Tibial nerve (tissue), 3 donors: Measurements from ENCODE around the gene EGFR.

ENCODE experiments used
- CTCF ChIP-seq, 5 experiments: fragments of 200-600 bp in 3 of 5; fragments of 450-650 bp in 2 of 5; sonication (generic) in 3 of 5; IDR thresholded peaks; one replicate each; pipeline ENCODE4 v1.5.1; 2016 to 2019; ENCODE audit warnings: antibody characterized with exemption in 5 of 5, mild to moderate bottlenecking in 3 of 5, moderate library complexity in 2 of 5
- POLR2A ChIP-seq, 2 donors: fragments of 450-650 bp; IDR thresholded peaks; one replicate each; pipeline ENCODE4 v1.6.1; 2017; ENCODE audit warnings: antibody characterized with exemption in 2 of 2, mild to moderate bottlenecking in 2 of 2, moderate library complexity in 2 of 2

- TF ChIP-seq CTCF (IDR thresholded peaks at IDR 0.05), result no peak
- no peak for TF ChIP-seq POLR2A (IDR thresholded peaks at IDR 0.05)
These were observed 55.2 kb downstream of the EGFR start for GRCh38 chr7:55073976-55074528.
